IgD-negative memory B cell (primary cell): Measurements from ENCODE around the gene RFC1. TPM values are rescaled to one million over a fixed set of nuclear protein-coding genes. Genes with fewer than 3 reads are reported as not detected.
A peak's percentile ranks its signal among the peaks of the same experiment; 100 is the strongest.

Source experiments
- H3K27ac Mint-ChIP-seq, 3 donors: one replicate each; pipeline ENCODE4 v1.8.0; 2020 to 2022; ENCODE audit warnings: mild to moderate bottlenecking in 3 of 3, mixed read lengths in 3 of 3, moderate library complexity in 1 of 3
- H3K27me3 Mint-ChIP-seq: one replicate; pipeline ENCODE4 v1.8.0; 2021; ENCODE audit warnings: mixed read lengths
- H3K36me3 Mint-ChIP-seq: one replicate; pipeline ENCODE4 v1.8.0; 2020; ENCODE audit warnings: mild to moderate bottlenecking, mixed read lengths
- H3K4me1 Mint-ChIP-seq, 3 donors: one replicate each; pipeline ENCODE4 v1.8.0; 2020 to 2022; ENCODE audit warnings: mixed read lengths in 3 of 3, mild to moderate bottlenecking in 1 of 3
- H3K4me3 Mint-ChIP-seq, 4 donors: one replicate each; pipeline ENCODE4 v1.8.0; 2020 to 2022; ENCODE audit warnings: mild to moderate bottlenecking in 4 of 4, mixed read lengths in 4 of 4, moderate library complexity in 3 of 4
- H3K9me3 Mint-ChIP-seq, 3 donors: one replicate each; pipeline ENCODE4 v1.8.0; 2020 to 2021; ENCODE audit warnings: mixed read lengths in 3 of 3, mild to moderate bottlenecking in 1 of 3
- polyA plus RNA-seq: library from polyadenylated mRNA; unstranded; fragments of 300-500 nt; fragmentation: Illumina TruSeq; gene quantifications from one replicate; pipeline ENCODE4 v1.2.3, GENCODE V29; 2021

The RFC1 gene
- polyA plus RNA-seq, 1 donor from 2014 or later = 39.7 TPM

DNA sequence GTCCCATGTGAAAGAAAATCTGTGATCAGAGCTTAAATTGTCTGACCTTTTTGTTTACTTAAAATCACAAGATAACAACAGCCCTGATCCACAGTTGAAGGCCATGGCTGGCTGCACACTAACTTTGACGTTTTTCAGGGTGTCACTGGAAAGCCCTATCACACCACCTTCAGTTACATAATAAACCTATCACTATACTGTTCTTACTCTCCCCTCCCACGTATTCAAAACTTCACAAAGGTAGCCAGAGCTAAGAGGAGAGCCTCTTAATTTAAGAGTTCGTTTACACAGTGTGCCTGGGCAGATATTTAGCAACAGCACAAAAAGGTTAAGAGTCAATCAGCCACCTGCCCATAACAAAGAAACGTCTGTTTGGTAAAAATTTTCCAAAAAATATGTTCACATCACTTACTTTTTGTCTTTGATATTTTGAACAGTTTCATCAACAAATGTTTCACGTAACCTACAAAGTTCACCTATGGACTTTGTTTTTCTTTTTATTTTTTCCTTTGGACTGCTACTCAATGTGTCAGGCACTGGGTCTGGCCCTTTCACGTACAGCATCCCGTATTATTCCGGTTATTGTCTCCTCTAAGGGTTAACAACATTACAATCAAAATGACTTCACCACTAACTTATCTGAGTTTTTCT, 25.0 kb downstream of the RFC1 start:
- Mint-ChIP-seq H3K4me1 (peaks cover 3 to 9% (median 7%) of the 10 kb centered on the region in 3 donors), H3K4me3 (no peak overlapping the region), H3K9me3 (no peaks in the 10 kb centered on the region), H3K27me3 (no peaks in the 10 kb centered on the region), H3K36me3 (peaks cover 14% of the 10 kb centered on the region), H3K27ac (no peak overlapping the region)

DNA sequence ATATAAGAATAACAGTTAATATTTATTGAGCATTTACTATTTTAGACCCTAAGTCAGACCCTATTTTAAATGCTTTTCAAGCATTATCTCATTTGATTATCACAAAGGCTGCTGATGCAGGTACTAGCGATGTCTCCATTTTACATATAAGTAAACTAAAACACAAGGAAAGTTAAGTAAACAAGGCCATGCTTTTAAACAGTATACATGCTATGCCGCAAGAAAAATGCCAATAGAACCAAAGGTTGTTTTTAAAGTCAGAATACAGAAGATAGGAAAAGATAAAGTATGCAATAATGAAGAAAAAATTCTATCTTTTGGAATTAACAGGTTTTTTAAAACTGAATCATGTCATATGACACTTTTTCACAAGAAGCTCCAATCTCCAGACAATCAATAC, 26.2 kb downstream of the RFC1 start:
- no peak overlapping the region for H3K4me3 Mint-ChIP-seq
- H3K9me3 Mint-ChIP-seq = no peaks in the 10 kb centered on the region
- H3K4me1 Mint-ChIP-seq = peaks cover 3 to 10% (median 9%) of the 10 kb centered on the region in 3 donors
- H3K36me3 Mint-ChIP-seq = peaks cover 14% of the 10 kb centered on the region
- H3K27me3 Mint-ChIP-seq = no peaks in the 10 kb centered on the region
- H3K27ac Mint-ChIP-seq = no peak overlapping the region

DNA sequence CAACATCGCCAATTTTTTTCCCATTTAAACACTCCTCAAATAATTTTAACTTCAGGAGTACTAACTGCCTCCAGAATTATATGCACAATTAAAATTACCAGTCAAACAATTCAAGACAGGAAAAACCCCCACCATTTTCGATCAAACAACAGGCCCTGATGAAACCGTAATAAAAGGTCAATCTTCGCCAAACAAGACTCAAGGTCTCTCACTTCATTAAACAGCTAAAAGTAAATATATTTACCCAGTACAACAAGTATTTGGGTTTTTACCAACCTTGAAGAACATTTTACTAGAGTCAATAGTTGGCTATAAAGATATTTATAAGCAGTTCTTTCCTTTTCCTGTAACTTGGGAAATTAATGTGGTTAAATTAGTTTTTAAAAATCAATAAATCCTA, 28.3 kb downstream of the RFC1 start:
- no peak overlapping the region for H3K27ac Mint-ChIP-seq

DNA sequence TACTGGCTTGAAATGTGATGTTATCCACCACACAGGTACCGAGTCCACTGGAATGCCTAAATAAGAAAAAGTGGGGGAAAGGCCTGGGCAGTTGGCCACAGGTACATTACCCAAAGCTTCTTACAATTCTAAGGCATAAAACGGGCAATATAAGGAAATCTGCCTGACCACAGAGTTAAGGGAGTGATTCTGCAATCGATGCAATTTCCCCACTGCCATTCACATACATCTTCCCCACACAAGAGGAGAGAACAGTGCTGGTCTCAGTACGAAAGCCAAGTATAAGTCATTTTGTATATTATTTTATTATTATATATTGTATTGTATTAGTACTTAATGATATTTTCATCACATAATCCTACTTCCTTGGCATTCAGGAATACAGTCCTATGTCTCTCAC, 30.6 kb downstream of the RFC1 start:
- H3K4me3 Mint-ChIP-seq = no peak overlapping the region
- H3K36me3 Mint-ChIP-seq = peaks cover 2% of the 10 kb centered on the region
- no peaks in the 10 kb centered on the region for H3K9me3 Mint-ChIP-seq
- no peaks in the 10 kb centered on the region for H3K27me3 Mint-ChIP-seq
- H3K4me1 Mint-ChIP-seq = peaks cover 10 to 15% (median 13%) of the 10 kb centered on the region in 3 donors
- H3K27ac Mint-ChIP-seq = no peak overlapping the region

More for the DNA sequence above, 28.3 kb downstream of the RFC1 start:
- no peaks in the 10 kb centered on the region for H3K9me3 Mint-ChIP-seq
- H3K27me3 Mint-ChIP-seq = no peaks in the 10 kb centered on the region
- H3K4me3 Mint-ChIP-seq = peak overlapping the region in 1 of 4 donors; percentile 47
- H3K36me3 Mint-ChIP-seq = peaks cover 14% of the 10 kb centered on the region
- H3K4me1 Mint-ChIP-seq = peaks cover 3 to 9% (median 8%) of the 10 kb centered on the region in 3 donors

DNA sequence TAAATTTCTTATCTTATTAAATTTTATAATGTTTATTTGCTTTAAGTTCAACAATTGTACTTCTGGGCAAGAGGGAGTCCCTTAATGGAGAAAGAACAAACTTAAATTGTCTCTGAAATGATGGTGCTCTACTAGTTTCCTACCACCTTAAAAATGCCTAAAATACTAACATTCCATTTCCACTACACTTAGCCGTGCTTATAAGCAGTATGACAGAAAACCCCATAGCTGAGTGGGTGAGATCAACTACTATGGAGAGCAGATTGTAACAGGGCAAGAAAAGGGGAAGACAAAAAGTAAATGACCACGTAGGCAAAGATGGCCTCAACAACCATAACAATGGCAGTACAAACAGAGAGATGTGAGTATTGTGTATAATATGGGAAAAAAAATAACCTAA, 35.0 kb downstream of the RFC1 start:
- Mint-ChIP-seq H3K27me3 (no peaks in the 10 kb centered on the region), H3K4me3 (no peak overlapping the region), H3K9me3 (no peaks in the 10 kb centered on the region), H3K36me3 (peaks cover 8% of the 10 kb centered on the region), H3K27ac (no peak overlapping the region), H3K4me1 (peaks cover 10 to 16% (median 16%) of the 10 kb centered on the region in 3 donors)

DNA sequence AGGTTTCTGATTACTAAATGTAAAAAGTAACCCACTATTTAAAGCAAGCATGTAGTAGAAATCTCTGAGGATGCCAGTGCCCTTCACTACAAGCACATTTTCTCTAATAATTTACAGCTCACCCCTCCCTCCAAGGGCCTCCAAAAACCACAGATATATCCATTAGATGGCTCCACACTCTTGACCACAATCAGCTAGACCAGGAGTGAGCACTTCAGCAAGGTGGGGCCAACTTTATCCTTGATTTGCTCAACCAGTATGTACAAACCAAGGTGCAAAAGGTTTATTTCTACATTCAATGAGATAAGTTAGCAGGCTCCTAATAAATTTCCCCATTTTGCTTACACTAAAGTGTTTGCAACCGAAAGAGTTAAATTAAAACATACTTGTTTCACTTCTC, 35.8 kb downstream of the RFC1 start:
- Mint-ChIP-seq H3K4me3 (no peak overlapping the region), H3K9me3 (no peaks in the 10 kb centered on the region), H3K36me3 (peaks cover 10% of the 10 kb centered on the region), H3K27me3 (no peaks in the 10 kb centered on the region), H3K27ac (no peak overlapping the region), H3K4me1 (peaks cover 10 to 16% (median 13%) of the 10 kb centered on the region in 3 donors)

DNA sequence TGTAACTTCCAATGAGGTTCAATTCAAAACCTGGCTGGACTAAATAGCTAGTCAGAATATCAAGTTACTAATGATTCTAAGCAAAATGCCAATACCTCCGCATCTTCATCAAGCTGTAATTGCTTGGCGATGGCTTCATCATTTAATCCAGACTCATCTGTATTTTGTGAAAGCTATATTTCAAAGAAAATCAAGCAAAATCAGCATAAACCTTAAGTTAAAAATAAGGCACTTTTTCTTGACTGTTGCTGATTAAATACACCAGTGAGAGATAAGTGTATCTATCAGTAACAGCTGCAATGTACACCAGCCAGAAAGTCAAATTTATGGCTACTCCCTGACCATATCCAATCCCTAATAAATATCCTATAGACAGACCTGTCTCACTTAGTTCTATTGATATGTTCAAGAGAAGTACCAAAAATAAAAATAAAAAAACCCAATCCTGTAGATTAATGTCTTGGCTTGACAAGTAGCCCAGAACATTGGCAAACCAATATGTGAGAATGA, 39.6 kb downstream of the RFC1 start:
- no peaks in the 10 kb centered on the region for H3K27me3 Mint-ChIP-seq
- H3K4me3 Mint-ChIP-seq = no peak overlapping the region
- peaks cover 12% of the 10 kb centered on the region for H3K36me3 Mint-ChIP-seq
- no peaks in the 10 kb centered on the region for H3K9me3 Mint-ChIP-seq
- H3K27ac Mint-ChIP-seq = no peak overlapping the region
- H3K4me1 Mint-ChIP-seq = peaks cover 7 to 10% (median 10%) of the 10 kb centered on the region in 3 donors

DNA sequence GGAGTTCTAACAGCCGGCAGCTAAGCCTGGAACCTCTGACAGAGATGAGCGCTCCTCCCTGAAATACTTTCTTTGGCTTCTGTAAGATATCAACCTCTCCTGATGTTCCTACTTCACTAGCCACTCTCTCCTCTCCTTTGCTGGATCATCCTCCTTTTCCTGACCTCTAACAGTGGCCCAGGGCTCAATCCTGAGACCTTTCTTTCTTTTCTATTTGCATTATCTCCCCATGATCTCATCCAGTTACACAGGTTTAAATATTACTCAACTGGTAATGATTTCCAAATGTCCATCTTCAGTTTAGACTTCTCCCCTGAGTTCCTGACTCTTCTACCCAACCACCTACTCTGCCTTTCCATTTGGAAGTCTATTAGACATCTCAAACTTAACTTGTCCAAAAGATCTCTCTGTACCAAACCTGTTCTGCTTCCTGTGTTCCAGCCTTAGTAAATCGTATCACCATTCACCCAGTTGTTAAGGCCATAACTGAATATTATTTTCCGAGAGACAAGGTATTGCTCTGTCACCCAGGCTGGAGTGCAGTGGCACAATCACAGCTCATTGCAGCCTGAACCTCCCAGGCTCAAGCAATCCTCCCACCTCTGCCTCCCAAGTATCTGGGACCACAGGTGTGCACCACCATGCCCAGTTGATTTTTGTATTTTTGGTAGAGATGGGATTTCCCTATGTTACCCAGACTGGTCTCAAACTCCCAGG, 41.1 kb downstream of the RFC1 start:
- Mint-ChIP-seq H3K9me3 (no peaks in the 10 kb centered on the region), H3K27ac (no peak overlapping the region), H3K4me3 (no peak overlapping the region), H3K4me1 (peaks cover 2 to 7% (median 3%) of the 10 kb centered on the region in 3 donors), H3K27me3 (no peaks in the 10 kb centered on the region), H3K36me3 (peaks cover 10% of the 10 kb centered on the region)

DNA sequence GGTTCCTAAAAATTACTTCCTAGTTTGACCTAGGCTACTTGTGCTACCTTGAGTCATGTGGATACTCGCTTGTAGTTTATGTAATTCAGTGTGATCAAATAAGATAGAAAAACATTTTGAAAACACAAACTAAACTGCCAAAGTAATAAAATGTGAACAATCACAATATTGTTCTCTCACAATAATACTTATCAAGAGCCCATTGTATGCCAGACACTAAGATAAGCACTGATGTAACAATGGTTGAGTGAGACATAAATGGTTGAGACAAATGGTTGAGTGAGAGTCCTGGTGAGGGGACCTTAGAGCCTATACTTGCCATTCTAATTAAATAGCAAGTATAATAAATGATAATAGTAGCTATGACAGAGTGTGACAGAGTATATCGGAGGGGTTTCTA, 41.7 kb downstream of the RFC1 start:
- H3K27me3 Mint-ChIP-seq = no peaks in the 10 kb centered on the region
- H3K4me3 Mint-ChIP-seq = no peak overlapping the region
- peaks cover 10% of the 10 kb centered on the region for H3K36me3 Mint-ChIP-seq
- no peak overlapping the region for H3K27ac Mint-ChIP-seq
- peaks cover 0 to 7% (median 3%) of the 10 kb centered on the region in 3 donors for H3K4me1 Mint-ChIP-seq
- H3K9me3 Mint-ChIP-seq = no peaks in the 10 kb centered on the region

DNA sequence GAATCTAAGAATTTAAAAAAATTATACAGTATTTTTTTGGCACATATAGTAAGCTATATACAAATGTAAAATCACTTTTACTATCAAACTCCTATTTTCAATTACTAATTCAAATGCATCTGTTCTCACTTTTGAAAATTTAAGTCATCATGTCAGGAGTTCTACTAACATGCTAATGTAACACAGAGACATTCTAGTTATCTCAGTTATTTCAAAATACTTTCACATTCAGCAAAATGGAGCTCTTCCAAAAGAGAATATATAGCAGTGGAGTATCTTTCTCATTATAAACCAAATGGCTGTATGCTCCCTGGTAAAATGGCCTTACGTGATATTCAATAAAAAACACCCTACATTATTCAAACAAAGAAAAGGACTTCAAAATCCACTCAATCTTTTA, 42.3 kb downstream of the RFC1 start:
- peaks cover 10% of the 10 kb centered on the region for H3K36me3 Mint-ChIP-seq

DNA sequence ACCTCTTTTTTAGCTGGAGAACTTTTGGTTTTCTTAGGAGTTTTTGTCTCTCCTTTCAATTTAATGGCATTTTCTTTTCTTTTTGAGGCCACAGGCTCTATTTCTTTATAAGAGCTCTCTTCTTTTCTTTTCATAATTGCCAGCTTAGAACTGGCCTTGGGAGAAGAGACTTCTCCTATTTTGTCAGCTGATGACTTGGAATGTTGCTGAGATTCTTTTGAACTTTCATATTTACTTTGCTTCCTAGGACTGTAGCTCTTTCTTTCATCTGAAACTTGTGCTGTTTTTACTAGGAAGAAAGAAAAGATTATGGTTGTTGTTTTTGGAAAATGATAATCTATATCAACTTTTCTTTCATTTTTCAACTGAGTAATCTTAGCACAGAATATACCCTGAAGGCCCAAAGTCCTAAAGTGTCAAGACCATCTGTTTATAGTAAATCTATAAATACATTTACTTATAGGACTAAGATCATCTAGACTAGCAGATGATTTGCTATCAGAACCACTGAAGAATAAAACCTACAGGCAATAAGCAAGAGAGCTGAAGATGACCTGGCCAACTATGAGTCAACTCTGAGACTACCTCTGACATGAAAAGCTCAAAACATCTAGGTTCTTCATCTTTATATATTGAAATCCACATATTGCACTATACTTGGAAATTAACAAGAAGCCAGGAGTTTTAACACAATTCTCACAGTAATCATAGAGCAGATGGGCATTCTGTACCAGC, 45.6 kb downstream of the RFC1 start:
- Mint-ChIP-seq H3K4me1 (no peaks in the 10 kb centered on the region), H3K9me3 (no peaks in the 10 kb centered on the region), H3K36me3 (peaks cover 5% of the 10 kb centered on the region), H3K27me3 (no peaks in the 10 kb centered on the region), H3K27ac (no peak overlapping the region), H3K4me3 (no peak overlapping the region)

More for the DNA sequence above, 42.3 kb downstream of the RFC1 start:
- Mint-ChIP-seq H3K27me3 (no peaks in the 10 kb centered on the region), H3K4me1 (peaks cover 0 to 7% (median 3%) of the 10 kb centered on the region in 3 donors), H3K9me3 (no peaks in the 10 kb centered on the region), H3K4me3 (no peak overlapping the region), H3K27ac (no peak overlapping the region)

DNA sequence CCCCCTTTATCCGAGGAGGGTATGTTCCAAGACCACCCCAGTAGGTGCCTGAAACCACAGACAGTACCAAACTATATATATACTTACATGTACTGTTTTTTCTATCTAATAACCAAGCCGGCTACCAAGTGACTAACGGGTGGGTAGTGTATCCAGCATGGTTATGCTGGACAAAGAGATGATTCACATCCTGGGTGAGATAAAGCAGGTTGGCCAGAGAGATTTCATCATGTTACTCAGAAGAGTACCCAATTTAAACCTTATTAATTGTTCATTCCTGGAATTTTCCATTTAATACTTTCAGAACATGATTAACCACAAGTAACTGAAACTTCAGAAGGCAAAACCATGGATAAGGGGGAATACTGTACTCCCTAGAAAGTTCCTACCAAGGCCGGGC, 46.5 kb downstream of the RFC1 start:
- no peak overlapping the region for H3K4me3 Mint-ChIP-seq
- H3K27ac Mint-ChIP-seq = no peak overlapping the region
- H3K9me3 Mint-ChIP-seq = no peaks in the 10 kb centered on the region
- H3K36me3 Mint-ChIP-seq = peaks cover 2% of the 10 kb centered on the region
- H3K27me3 Mint-ChIP-seq = no peaks in the 10 kb centered on the region
- H3K4me1 Mint-ChIP-seq = no peaks in the 10 kb centered on the region

DNA sequence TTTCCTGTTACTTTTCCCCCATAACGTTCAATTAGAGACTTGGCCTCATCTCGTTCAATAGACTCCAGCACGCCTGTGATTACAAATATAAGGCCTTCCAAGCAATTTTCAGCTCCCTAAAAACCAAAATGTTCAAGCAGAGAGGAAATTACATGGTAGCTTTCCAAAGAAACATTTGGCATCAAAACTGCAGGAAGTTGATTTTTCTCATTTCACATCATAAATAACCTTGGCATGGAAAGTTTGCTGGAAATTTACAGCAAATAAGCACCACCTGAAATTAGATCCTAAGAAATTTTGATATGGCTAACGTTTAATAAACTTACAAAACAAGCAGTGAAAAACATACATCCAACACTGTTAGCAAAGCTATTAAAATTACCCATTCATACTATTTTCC, 53.3 kb downstream of the RFC1 start:
- H3K36me3 Mint-ChIP-seq = peaks cover 10% of the 10 kb centered on the region
- no peaks in the 10 kb centered on the region for H3K9me3 Mint-ChIP-seq
- no peaks in the 10 kb centered on the region for H3K27me3 Mint-ChIP-seq
- no peak overlapping the region for H3K4me3 Mint-ChIP-seq
- H3K4me1 Mint-ChIP-seq = no peaks in the 10 kb centered on the region
- no peak overlapping the region for H3K27ac Mint-ChIP-seq

DNA sequence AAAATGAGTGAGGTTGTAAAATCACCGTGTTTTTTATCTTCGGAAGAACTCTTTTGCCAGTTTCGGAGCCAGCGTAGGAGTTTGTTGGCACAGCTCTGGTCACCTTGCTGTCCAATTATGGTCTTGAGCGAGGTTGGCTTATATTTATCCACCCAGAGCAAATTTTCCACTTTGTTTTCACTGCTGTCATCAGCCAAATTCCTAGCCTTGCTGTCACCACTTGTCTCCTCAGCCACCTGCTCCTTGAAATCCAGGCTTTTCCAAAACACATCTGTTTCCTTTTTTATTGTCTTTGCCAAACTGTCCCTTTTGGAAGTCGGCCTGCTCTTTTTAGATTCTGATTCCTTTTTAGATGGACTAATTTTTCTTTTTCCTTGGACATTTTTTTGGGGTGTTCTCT, 57.6 kb downstream of the RFC1 start:
- H3K27ac Mint-ChIP-seq = no peak overlapping the region
- no peaks in the 10 kb centered on the region for H3K27me3 Mint-ChIP-seq
- H3K36me3 Mint-ChIP-seq = peaks cover 13% of the 10 kb centered on the region
- H3K4me1 Mint-ChIP-seq = peaks cover 0 to 2% (median 0%) of the 10 kb centered on the region in 3 donors
- H3K4me3 Mint-ChIP-seq = no peak overlapping the region
- H3K9me3 Mint-ChIP-seq = no peaks in the 10 kb centered on the region
